HEK293T (cell line): ENCODE measurements around the gene HEXIM1.

Source experiments
- CTCF ChIA-PET: fragments of 350-600 bp; formaldehyde crosslinking; extraction: SDS; loops from one replicate; lab custom pipeline; 2021; ENCODE audit warnings: antibody characterized with exemption, inconsistent platforms; lab: Yijun Ruan, JAX
- POLR2A ChIA-PET: fragments of 350-600 bp; formaldehyde crosslinking; extraction: SDS; loops from one replicate; lab custom pipeline; 2020; ENCODE audit warnings: antibody characterized with exemption, inconsistent platforms; lab: Yijun Ruan, JAX
- DNase-seq: peaks from one replicate; pipeline ENCODE4 v3.0.0; 2012; ENCODE audit warnings: mixed read lengths; ENCODE audit errors: extremely low spot score
- ARNT ChIP-seq: fragments of 450-650 bp; IDR thresholded peaks from 2 replicates; pipeline ENCODE4 v1.6.1; 2017; ENCODE audit warnings: mild to moderate bottlenecking
- BHLHE40 ChIP-seq: fragments of 450-650 bp; IDR thresholded peaks from 2 replicates; pipeline ENCODE4 v1.6.1; 2016; ENCODE audit warnings: mild to moderate bottlenecking, moderate library complexity, borderline replicate concordance
- CTBP1 ChIP-seq: fragments of 450-650 bp; IDR thresholded peaks from 2 replicates; pipeline ENCODE4 v1.6.1; 2016; ENCODE audit warnings: borderline replicate concordance
- ELF4 ChIP-seq: fragments of 450-650 bp; IDR thresholded peaks from 2 replicates; pipeline ENCODE4 v1.6.1; 2017; ENCODE audit warnings: antibody characterized with exemption
- FOXA1 ChIP-seq: fragments of 450-650 bp; IDR thresholded peaks from 2 replicates; pipeline ENCODE4 v1.6.1; 2016; ENCODE audit warnings: mild to moderate bottlenecking
- FOXK2 ChIP-seq: fragments of 450-650 bp; IDR thresholded peaks from 2 replicates; pipeline ENCODE4 v1.6.1; 2016; ENCODE audit warnings: mild to moderate bottlenecking
- FOXM1 ChIP-seq: fragments of 450-650 bp; IDR thresholded peaks from 2 replicates; pipeline ENCODE4 v1.6.1; 2017; ENCODE audit warnings: mild to moderate bottlenecking, borderline replicate concordance
- HDGF ChIP-seq: fragments of 450-650 bp; IDR thresholded peaks from 2 replicates; pipeline ENCODE4 v1.6.1; 2017; ENCODE audit warnings: antibody characterized with exemption, borderline replicate concordance
- L3MBTL2 ChIP-seq: fragments of 450-650 bp; conservative IDR thresholded peaks from 2 replicates; pipeline ENCODE4 v1.6.1; 2016; ENCODE audit warnings: mild to moderate bottlenecking
- LEF1 ChIP-seq: fragments of 450-650 bp; IDR thresholded peaks from 2 replicates; pipeline ENCODE4 v1.6.1; 2017; ENCODE audit warnings: mild to moderate bottlenecking, borderline replicate concordance
- NFRKB ChIP-seq: fragments of 450-650 bp; IDR thresholded peaks from 2 replicates; pipeline ENCODE4 v1.6.1; 2016; ENCODE audit warnings: mild to moderate bottlenecking, moderate library complexity
- SP1 ChIP-seq: fragments of 450-650 bp; IDR thresholded peaks from 2 replicates; pipeline ENCODE4 v1.6.1; 2017
- SUZ12 ChIP-seq: fragments of 450-650 bp; IDR thresholded peaks from 2 replicates; pipeline ENCODE4 v1.6.1; 2016; ENCODE audit warnings: mild to moderate bottlenecking
- TARDBP ChIP-seq: fragments of 450-650 bp; IDR thresholded peaks from 2 replicates; pipeline ENCODE4 v1.6.1; 2016
- ZNF384 ChIP-seq: fragments of 450-650 bp; IDR thresholded peaks from 2 replicates; pipeline ENCODE4 v1.6.1; 2016
- TF ChIP-seq, protein P1 (sequence below): fragments of 450-650 bp; IDR thresholded peaks from 2 replicates; pipeline ENCODE4 v1.6.1; 2016

HEXIM1 gene

DNA sequence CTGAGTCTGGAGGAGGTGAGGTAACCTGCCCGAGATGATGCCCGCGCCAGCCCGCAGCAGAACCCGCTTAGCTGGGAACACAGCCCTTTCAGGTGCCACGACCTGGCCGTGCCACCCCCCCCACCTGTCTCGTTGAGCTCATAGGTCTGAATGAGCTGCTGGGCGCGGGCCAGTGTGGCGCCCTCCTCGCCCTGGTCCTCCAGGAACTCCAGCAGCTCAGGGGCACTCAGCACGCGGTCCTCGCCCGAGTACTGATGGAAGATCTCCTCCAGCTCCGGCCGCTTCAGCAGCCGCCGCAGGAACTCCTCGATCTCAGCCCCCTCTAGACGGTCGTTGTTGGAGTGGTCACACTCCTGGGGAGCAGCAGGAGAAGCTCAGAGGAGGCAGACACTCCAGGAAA, 29.6 kb upstream of the HEXIM1 start:
- POLR2A ChIA-PET, result interaction anchor here (1.1 to 1.9 kb wide), 3 partner anchors 9 to 43 kb away, joined by 3 to 6 read pairs (median 3); partner anchors contain the start of gene HEXIM2
- CTCF ChIA-PET, result interaction anchor here (3.0 kb wide), 1 partner anchor 17 kb away, joined by 15 read pairs; the partner anchor contains the start of gene ACBD4
- DNase-seq, result no peak
- no peak for TF ChIP-seq FOXK2
- TF ChIP-seq HDGF, result no peak
- no peak for TF ChIP-seq L3MBTL2
- TF ChIP-seq BHLHE40, result no peak
- TF ChIP-seq, protein P1, sequence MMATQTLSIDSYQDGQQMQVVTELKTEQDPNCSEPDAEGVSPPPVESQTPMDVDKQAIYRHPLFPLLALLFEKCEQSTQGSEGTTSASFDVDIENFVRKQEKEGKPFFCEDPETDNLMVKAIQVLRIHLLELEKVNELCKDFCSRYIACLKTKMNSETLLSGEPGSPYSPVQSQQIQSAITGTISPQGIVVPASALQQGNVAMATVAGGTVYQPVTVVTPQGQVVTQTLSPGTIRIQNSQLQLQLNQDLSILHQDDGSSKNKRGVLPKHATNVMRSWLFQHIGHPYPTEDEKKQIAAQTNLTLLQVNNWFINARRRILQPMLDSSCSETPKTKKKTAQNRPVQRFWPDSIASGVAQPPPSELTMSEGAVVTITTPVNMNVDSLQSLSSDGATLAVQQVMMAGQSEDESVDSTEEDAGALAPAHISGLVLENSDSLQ, result no peak
- no peak for TF ChIP-seq SP1

DNA sequence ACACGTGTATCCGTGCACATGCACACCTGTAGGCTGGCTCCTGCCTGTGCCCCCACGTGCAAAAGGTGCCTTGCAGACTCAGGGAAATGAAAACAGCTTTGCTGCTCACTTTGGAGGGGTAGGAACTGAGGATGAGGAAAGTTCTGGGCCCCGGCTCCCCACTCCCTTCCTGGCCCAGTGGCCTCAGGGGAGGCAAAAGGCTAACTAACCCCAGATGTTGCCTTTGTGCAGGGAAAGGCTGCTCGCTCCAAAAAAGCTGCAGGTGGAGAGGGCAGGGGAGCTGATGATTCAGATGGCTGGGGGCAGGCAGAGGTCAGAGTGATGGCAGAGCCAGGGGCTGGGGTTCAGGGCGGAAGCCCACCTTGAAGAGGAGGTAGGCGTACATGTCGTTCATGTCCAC, 28.3 kb upstream of the HEXIM1 start:
- ChIA-PET POLR2A (no interaction called here), CTCF (interaction anchor here (3.0 kb wide), 1 partner anchor 15 kb away, joined by 15 read pairs; the partner anchor contains the start of gene ACBD4)
- TF ChIP-seq BHLHE40 (no peak), L3MBTL2 (no peak), CTBP1 (no peak), ARNT (no peak), NFRKB (no peak), FOXK2 (no peak), SP1 (no peak), LEF1 (no peak), HDGF (no peak), FOXM1 (no peak), ZNF384 (no peak), FOXA1 (no peak), ELF4 (no peak), TARDBP (no peak), SUZ12 (no peak)
- TF ChIP-seq, protein P1, result no peak
- DNase-seq, result no peak

DNA sequence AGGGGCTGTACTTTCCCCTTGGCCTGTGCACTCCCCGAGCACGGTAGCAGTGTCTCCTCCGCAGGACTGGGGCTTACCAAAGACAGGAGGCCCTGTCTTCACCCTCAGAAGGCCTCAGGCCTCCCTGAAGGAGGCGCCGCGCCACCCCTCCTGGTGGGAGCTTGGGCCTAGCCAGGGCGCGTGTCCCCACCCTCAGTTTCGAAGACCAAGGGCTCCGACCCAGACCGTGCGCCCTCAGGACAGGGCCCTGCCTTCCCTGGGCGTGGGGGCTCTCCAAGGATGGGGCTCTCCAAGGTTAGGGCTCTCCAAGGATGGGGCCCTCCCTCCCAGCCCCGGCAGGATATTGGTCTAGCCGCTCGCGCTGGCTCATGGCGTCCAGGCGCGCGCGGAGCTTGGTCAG, 27.7 kb upstream of the HEXIM1 start:
- TF ChIP-seq FOXA1 (no peak), LEF1 (no peak), BHLHE40 (no peak), NFRKB (no peak), ZNF384 (no peak), L3MBTL2 (no peak), SUZ12 (no peak), ELF4 (no peak), ARNT (no peak)
- TF ChIP-seq, protein P1, result no peak
- POLR2A ChIA-PET, result no interaction called here
- DNase-seq, result no peak
- CTCF ChIA-PET, result no interaction called here

DNA sequence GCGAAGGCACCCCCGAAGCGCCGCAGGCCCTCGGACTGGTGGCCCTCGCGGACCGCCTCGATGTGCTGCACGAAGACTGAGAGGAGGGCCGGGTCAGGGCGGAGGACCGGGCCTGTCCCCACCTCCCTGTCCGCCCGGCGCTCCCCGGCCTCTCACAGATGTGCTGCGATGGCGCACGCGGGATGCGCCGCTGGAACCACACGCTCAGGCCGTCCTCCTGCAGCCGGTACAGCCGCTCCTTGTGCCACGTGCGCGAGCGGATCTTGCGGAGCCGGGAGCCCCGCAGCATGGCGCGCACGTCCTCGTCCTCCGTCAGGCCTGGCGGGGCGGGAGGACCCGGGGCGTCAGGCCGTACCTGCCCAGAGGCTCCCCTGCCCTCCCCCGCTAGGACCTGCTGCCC, 27.2 kb upstream of the HEXIM1 start:
- no peak for DNase-seq
- POLR2A ChIA-PET, result no interaction called here
- CTCF ChIA-PET, result no interaction called here
- TF ChIP-seq ZNF384 (no peak), TARDBP (no peak), FOXK2 (no peak), ELF4 (no peak), LEF1 (no peak), FOXA1 (no peak), HDGF (no peak), FOXM1 (no peak), SP1 (no peak), ARNT (no peak), NFRKB (no peak), BHLHE40 (no peak), SUZ12 (no peak), L3MBTL2 (no peak), CTBP1 (no peak)
- TF ChIP-seq, protein P1, result no peak

DNA sequence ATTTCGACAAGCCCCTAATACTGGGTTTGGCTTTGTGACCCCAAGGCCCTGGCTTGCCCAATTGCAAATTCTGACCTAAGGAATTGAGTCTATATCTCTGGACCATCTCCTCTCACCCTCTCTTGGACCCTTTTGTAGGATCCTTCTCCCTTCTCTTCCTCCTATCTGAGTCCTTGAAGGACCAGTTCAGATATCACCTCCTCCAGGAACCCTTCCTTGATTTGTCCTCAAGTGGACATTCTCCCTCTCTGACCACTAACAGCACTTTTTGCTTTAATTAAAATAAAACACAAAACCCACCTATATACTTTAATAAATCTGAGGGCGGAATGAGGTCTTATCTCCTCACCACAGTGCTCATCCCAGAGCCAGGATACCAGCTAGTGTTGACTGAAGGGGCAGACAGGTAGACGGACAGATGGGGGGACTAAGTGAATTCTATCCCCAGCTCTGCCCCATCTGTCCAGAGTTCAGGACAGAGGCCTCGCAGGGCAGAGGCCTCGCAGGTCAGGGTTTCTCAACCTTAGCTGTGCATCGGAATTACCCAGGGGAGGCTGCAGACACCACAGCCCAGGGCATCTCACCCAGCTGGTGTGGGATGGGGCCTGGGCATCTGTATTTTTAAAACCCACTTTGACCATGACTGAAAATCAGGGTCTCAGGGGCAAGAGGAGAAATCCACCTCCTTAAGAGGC, 25.1 kb upstream of the HEXIM1 start:
- DNase-seq, result no peak
- TF ChIP-seq SUZ12 (no peak), FOXA1 (no peak), FOXK2 (no peak), L3MBTL2 (no peak), ARNT (no peak)
- TF ChIP-seq, protein P1, result no peak
- POLR2A ChIA-PET, result no interaction called here
- CTCF ChIA-PET, result interaction anchor here (0.8 to 1.4 kb wide), 2 partner anchors 24 to 38 kb away, joined by 3 to 5 read pairs; no protein-coding TSS in a partner anchor
